Testis (tissue), 2 donors: ENCODE data around the gene ATAD5.

Experiments used
- POLR2A ChIP-seq: fragments of 450-650 bp; IDR thresholded peaks from one replicate; pipeline ENCODE4 v1.6.1; 2017; ENCODE audit warnings: antibody characterized with exemption, mild to moderate bottlenecking, moderate library complexity
- TF ChIP-seq, protein P1 (sequence below), 3 experiments: fragments of 450-650 bp in 2 of 3; fragments of 200-600 bp in 1 of 3; sonication (generic) in 1 of 3; IDR thresholded peaks; one replicate each; pipeline ENCODE4 v1.5.1; 2016 to 2019; ENCODE audit warnings: antibody characterized with exemption in 3 of 3, mild to moderate bottlenecking in 2 of 3, moderate library complexity in 1 of 3

DNA sequence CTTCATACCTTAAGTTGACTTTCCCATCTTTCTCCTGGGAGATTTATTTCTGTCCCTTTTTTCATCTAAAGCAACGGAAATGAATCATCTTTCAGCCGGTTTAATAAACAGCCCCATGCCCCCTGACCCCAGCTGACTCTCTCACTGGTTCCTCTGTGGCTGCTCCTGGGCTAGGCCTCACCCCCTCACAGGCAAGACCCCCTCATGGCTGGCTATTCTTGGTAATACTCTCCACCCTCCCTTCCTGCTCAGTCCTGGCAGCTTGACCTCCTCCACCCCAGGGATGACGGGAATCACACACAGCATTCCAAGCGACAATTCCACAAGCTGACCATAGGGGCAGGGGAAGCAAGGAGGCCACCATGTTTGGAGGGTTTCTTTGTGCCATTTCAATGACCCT lies 88.5 kb downstream of the ATAD5 start:
- no peak for TF ChIP-seq POLR2A
- TF ChIP-seq, protein P1, sequence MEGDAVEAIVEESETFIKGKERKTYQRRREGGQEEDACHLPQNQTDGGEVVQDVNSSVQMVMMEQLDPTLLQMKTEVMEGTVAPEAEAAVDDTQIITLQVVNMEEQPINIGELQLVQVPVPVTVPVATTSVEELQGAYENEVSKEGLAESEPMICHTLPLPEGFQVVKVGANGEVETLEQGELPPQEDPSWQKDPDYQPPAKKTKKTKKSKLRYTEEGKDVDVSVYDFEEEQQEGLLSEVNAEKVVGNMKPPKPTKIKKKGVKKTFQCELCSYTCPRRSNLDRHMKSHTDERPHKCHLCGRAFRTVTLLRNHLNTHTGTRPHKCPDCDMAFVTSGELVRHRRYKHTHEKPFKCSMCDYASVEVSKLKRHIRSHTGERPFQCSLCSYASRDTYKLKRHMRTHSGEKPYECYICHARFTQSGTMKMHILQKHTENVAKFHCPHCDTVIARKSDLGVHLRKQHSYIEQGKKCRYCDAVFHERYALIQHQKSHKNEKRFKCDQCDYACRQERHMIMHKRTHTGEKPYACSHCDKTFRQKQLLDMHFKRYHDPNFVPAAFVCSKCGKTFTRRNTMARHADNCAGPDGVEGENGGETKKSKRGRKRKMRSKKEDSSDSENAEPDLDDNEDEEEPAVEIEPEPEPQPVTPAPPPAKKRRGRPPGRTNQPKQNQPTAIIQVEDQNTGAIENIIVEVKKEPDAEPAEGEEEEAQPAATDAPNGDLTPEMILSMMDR (IDR thresholded peaks at IDR 0.05) = no peak
